ENCODE measurements around the gene LMTK3.

The LMTK3 gene

GRCh38 chr19:48516536-48516935, 4.9 kb upstream of the LMTK3 start:
- H3K27ac ChIP-seq (replicated peaks): no peak overlapping the region
- peaks cover 16% of the 10 kb centered on the region for H3K27me3 ChIP-seq (ENCODE audit: insufficient read depth, poor library complexity, severe bottlenecking)
- H3K4me3 ChIP-seq (replicated peaks; ENCODE audit: insufficient read depth, low read length): no peak overlapping the region
- no peak for TF ChIP-seq SPI1 (IDR thresholded peaks at IDR 0.05; ENCODE audit: borderline replicate concordance, low read depth)
- no peak for TF ChIP-seq CTCF (IDR thresholded peaks at IDR 0.05; ENCODE audit: insufficient read depth, low read length)
- TF ChIP-seq, protein P1, sequence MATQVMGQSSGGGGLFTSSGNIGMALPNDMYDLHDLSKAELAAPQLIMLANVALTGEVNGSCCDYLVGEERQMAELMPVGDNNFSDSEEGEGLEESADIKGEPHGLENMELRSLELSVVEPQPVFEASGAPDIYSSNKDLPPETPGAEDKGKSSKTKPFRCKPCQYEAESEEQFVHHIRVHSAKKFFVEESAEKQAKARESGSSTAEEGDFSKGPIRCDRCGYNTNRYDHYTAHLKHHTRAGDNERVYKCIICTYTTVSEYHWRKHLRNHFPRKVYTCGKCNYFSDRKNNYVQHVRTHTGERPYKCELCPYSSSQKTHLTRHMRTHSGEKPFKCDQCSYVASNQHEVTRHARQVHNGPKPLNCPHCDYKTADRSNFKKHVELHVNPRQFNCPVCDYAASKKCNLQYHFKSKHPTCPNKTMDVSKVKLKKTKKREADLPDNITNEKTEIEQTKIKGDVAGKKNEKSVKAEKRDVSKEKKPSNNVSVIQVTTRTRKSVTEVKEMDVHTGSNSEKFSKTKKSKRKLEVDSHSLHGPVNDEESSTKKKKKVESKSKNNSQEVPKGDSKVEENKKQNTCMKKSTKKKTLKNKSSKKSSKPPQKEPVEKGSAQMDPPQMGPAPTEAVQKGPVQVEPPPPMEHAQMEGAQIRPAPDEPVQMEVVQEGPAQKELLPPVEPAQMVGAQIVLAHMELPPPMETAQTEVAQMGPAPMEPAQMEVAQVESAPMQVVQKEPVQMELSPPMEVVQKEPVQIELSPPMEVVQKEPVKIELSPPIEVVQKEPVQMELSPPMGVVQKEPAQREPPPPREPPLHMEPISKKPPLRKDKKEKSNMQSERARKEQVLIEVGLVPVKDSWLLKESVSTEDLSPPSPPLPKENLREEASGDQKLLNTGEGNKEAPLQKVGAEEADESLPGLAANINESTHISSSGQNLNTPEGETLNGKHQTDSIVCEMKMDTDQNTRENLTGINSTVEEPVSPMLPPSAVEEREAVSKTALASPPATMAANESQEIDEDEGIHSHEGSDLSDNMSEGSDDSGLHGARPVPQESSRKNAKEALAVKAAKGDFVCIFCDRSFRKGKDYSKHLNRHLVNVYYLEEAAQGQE (IDR thresholded peaks at IDR 0.05; ENCODE audit: insufficient replicate concordance, low read depth): no peak
- no peak for TF ChIP-seq GABPA (IDR thresholded peaks at IDR 0.05; ENCODE audit: low read depth)
- TF ChIP-seq POLR2AphosphoS5 (IDR thresholded peaks at IDR 0.05; ENCODE audit: low read depth): no peak
- DNase-seq (ENCODE audit: low read depth in 1 of 2, low spot score in 1 of 2): no peak

GRCh38 chr19:48514123-48514458, 2.5 kb upstream of the LMTK3 start:
- Histone ChIP-seq H3K27ac (replicated peaks) (no peak overlapping the region), H3K4me3 (replicated peaks; ENCODE audit: insufficient read depth, low read length) (peak overlapping the region; percentile 70; the same call in 1 of the 2 replicates)
- TF ChIP-seq SPI1 (IDR thresholded peaks at IDR 0.05; ENCODE audit: borderline replicate concordance, low read depth) (no peak), CTCF (IDR thresholded peaks at IDR 0.05; ENCODE audit: insufficient read depth, low read length) (no peak), GABPA (IDR thresholded peaks at IDR 0.05; ENCODE audit: low read depth) (no peak), POLR2AphosphoS5 (IDR thresholded peaks at IDR 0.05; ENCODE audit: low read depth) (no peak)
- TF ChIP-seq, protein P1 (IDR thresholded peaks at IDR 0.05; ENCODE audit: insufficient replicate concordance, low read depth): no peak

GRCh38 chr19:48513289-48514122, 1.9 kb upstream of the LMTK3 start:
- peak; percentile 47 to 75 for DNase-seq (ENCODE audit: low read depth in 1 of 2, low spot score in 1 of 2)
- peak overlapping the region; percentile 70 for H3K4me3 ChIP-seq (replicated peaks; ENCODE audit: insufficient read depth, low read length)
- H3K27ac ChIP-seq (replicated peaks): no peak overlapping the region
- TF ChIP-seq GABPA (IDR thresholded peaks at IDR 0.05; ENCODE audit: low read depth) (no peak), SPI1 (IDR thresholded peaks at IDR 0.05; ENCODE audit: borderline replicate concordance, low read depth) (no peak), POLR2AphosphoS5 (IDR thresholded peaks at IDR 0.05; ENCODE audit: low read depth) (no peak), CTCF (IDR thresholded peaks at IDR 0.05; ENCODE audit: insufficient read depth, low read length) (no peak)
- TF ChIP-seq, protein P1 (IDR thresholded peaks at IDR 0.05; ENCODE audit: insufficient replicate concordance, low read depth): no peak
- peaks cover 25% of the 10 kb centered on the region for H3K27me3 ChIP-seq (ENCODE audit: insufficient read depth, poor library complexity, severe bottlenecking)

More at GRCh38 chr19:48514123-48514458, 2.5 kb upstream of the LMTK3 start:
- DNase-seq (ENCODE audit: low read depth in 1 of 2, low spot score in 1 of 2): no peak
- peaks cover 25% of the 10 kb centered on the region for H3K27me3 ChIP-seq (ENCODE audit: insufficient read depth, poor library complexity, severe bottlenecking)
